H1 (cell line): ENCODE results near the gene SIX1. TPM values are rescaled to one million over a fixed set of nuclear protein-coding genes. Genes with fewer than 3 reads are reported as not detected.

Experiments used
- CTCF ChIA-PET: fragments of 300-600 bp; sonication (Branson Sonifier 250); formaldehyde crosslinking; loops from one replicate; lab custom pipeline; 2021; ENCODE audit not compliant: partially characterized antibody; lab: Charles Lee
- POLR2A ChIA-PET: fragments of 300-600 bp; sonication (Branson Sonifier 250); formaldehyde crosslinking; loops from one replicate; lab custom pipeline; 2021; ENCODE audit warnings: inconsistent platforms; ENCODE audit not compliant: partially characterized antibody; lab: Charles Lee
- DNase-seq, 2 experiments: peaks; one replicate each; pipeline versions ENCODE4 v3.0.0 to v3.0.0-alpha.2; 2010 to 2022; ENCODE audit warnings: low spot score in 2 of 2, low read depth in 1 of 2, mixed read lengths in 1 of 2
- FAIRE-seq: peaks from 2 replicates; lab custom pipeline; 2011; peaks lifted over from hg19 to GRCh38; lab: Jason Lieb, UNC
- H2AFZ ChIP-seq: 2 replicates; pipeline ENCODE4 v1.8.1; 2012; ENCODE audit warnings: low read length, inconsistent platforms
- H2AK5ac ChIP-seq: 2 replicates; pipeline ENCODE4 v1.6.1; 2013; ENCODE audit warnings: low read depth, low read length
- H2BK120ac ChIP-seq: replicated peaks from 2 replicates; pipeline ENCODE3; 2013; ENCODE audit warnings: low read depth, low read length, inconsistent platforms
- H2BK12ac ChIP-seq: 2 replicates; pipeline ENCODE4 v1.6.1; 2013; ENCODE audit warnings: low read depth, low read length
- H2BK15ac ChIP-seq: 2 replicates; pipeline ENCODE4 v1.6.1; 2013; ENCODE audit warnings: low read length
- H2BK20ac ChIP-seq: 2 replicates; pipeline ENCODE4 v1.6.1; 2013; ENCODE audit warnings: low read length
- H2BK5ac ChIP-seq: 2 replicates; pipeline ENCODE4 v1.6.1; 2013; ENCODE audit warnings: low read depth, low read length
- H3K14ac ChIP-seq: 2 replicates; pipeline ENCODE4 v1.6.1; 2013; ENCODE audit warnings: inconsistent platforms; ENCODE audit not compliant: insufficient read length
- H3K18ac ChIP-seq: 2 replicates; pipeline ENCODE4 v1.6.1; 2013; ENCODE audit warnings: low read length; ENCODE audit errors: extremely low read depth
- H3K23ac ChIP-seq: 2 replicates; pipeline ENCODE4 v1.6.1; 2013; ENCODE audit warnings: inconsistent platforms; ENCODE audit not compliant: insufficient read length
- H3K23me2 ChIP-seq: 2 replicates; pipeline ENCODE4 v1.6.1; 2013; ENCODE audit warnings: low read depth, low read length
- H3K27ac ChIP-seq: 2 replicates; pipeline ENCODE4 v1.6.1; 2011; ENCODE audit warnings: low read depth, low read length, inconsistent platforms
- H3K27me3 ChIP-seq, 4 experiments: replicated peaks in 1 of 4; 1 replicate in 1 of 4; 2 replicates in 3 of 4; pipeline versions ENCODE4 v1.6.1 to v1.8.1; 2011 to 2013; ENCODE audit warnings: low read length in 3 of 4, mild to moderate bottlenecking in 3 of 4, inconsistent platforms in 2 of 4, mixed read lengths in 2 of 4, moderate library complexity in 1 of 4; ENCODE audit not compliant: control insufficient read depth in 3 of 4, insufficient read depth in 3 of 4; ENCODE audit errors: extremely low read depth in 1 of 4
- H3K36me3 ChIP-seq, 4 experiments: 2 replicates each; pipeline versions ENCODE4 v1.6.1 to v1.8.1; 2011 to 2013; ENCODE audit warnings: mild to moderate bottlenecking in 4 of 4, low read length in 3 of 4, moderate library complexity in 2 of 4, control low read depth in 1 of 4, inconsistent platforms in 1 of 4; ENCODE audit not compliant: insufficient read depth in 4 of 4, control insufficient read depth in 2 of 4
- H3K4ac ChIP-seq: replicated peaks from 2 replicates; pipeline ENCODE3; 2013; ENCODE audit warnings: low read length, low read depth, mixed read lengths, inconsistent platforms; ENCODE audit not compliant: insufficient read length
- H3K4me1 ChIP-seq, 4 experiments: replicated peaks in 1 of 4; 1 replicate in 1 of 4; 2 replicates in 3 of 4; pipeline versions ENCODE4 v1.6.1 to v1.8.1; 2011 to 2013; ENCODE audit warnings: low read length in 3 of 4, inconsistent platforms in 2 of 4, mixed read lengths in 1 of 4; ENCODE audit not compliant: insufficient read depth in 4 of 4, control insufficient read depth in 3 of 4
- H3K4me2 ChIP-seq, 2 experiments: 2 replicates each; pipeline versions ENCODE4 v1.6.1 to v1.8.1; 2011 to 2013; ENCODE audit warnings: low read depth in 2 of 2, low read length in 2 of 2, control low read depth in 1 of 2, inconsistent platforms in 1 of 2, mild to moderate bottlenecking in 1 of 2; ENCODE audit not compliant: insufficient read depth in 1 of 2
- H3K4me3 ChIP-seq, 4 experiments: fragments of 200-600, 300-600 bp in 1 of 4; sonication (generic), shearing (Covaris generic), sonication (Bioruptor Twin) in 1 of 4; 2 replicates each; pipeline versions ENCODE4 v1.5.1 to v1.8.1; 2011 to 2016; ENCODE audit warnings: low read length in 4 of 4, low read depth in 3 of 4, control low read depth in 2 of 4, inconsistent platforms in 2 of 4, mild to moderate bottlenecking in 2 of 4, mixed read lengths in 1 of 4, moderate library complexity in 1 of 4; ENCODE audit not compliant: insufficient read depth in 2 of 4; ENCODE audit errors: extremely low read depth in 1 of 4
- H3K56ac ChIP-seq: replicated peaks from 2 replicates; pipeline ENCODE3; 2013; ENCODE audit warnings: low read depth, mild to moderate bottlenecking, mixed read lengths, low read length, inconsistent platforms; ENCODE audit not compliant: insufficient read length
- H3K79me1 ChIP-seq: 2 replicates; pipeline ENCODE4 v1.6.1; 2013; ENCODE audit warnings: low read depth, low read length, control low read depth
- H3K79me2 ChIP-seq, 2 experiments: 2 replicates each; pipeline versions ENCODE4 v1.6.1 to v1.8.1; 2012 to 2013; ENCODE audit warnings: low read length in 2 of 2, mild to moderate bottlenecking in 2 of 2, inconsistent platforms in 1 of 2; ENCODE audit not compliant: insufficient read depth in 2 of 2, control insufficient read depth in 1 of 2
- H3K9ac ChIP-seq, 4 experiments: replicated peaks in 1 of 4; 1 replicate in 1 of 4; 2 replicates in 3 of 4; pipeline versions ENCODE4 v1.6.1 to v1.8.1; 2011 to 2013; ENCODE audit warnings: low read depth in 3 of 4, low read length in 3 of 4, control low read depth in 2 of 4, mild to moderate bottlenecking in 2 of 4, moderate library complexity in 2 of 4, inconsistent platforms in 1 of 4; ENCODE audit errors: extremely low read depth in 1 of 4
- H3K9me3 ChIP-seq, 2 experiments: 2 replicates each; pipeline versions ENCODE4 v1.6.1 to v1.8.1; 2012 to 2013; ENCODE audit warnings: mild to moderate bottlenecking in 2 of 2, moderate library complexity in 2 of 2, control low read depth in 1 of 2, inconsistent platforms in 1 of 2, low read depth in 1 of 2, low read length in 1 of 2, mixed read lengths in 1 of 2; ENCODE audit not compliant: insufficient read depth in 2 of 2
- H4K20me1 ChIP-seq, 2 experiments: replicated peaks in 1 of 2; 2 replicates each; pipeline versions ENCODE3 to v1.8.1; 2011 to 2013; ENCODE audit warnings: inconsistent platforms in 2 of 2, low read length in 2 of 2, mild to moderate bottlenecking in 1 of 2; ENCODE audit not compliant: insufficient read depth in 2 of 2, control insufficient read depth in 1 of 2
- H4K5ac ChIP-seq: 2 replicates; pipeline ENCODE4 v1.6.1; 2013; ENCODE audit warnings: low read length, low read depth, mixed read lengths, inconsistent platforms; ENCODE audit not compliant: insufficient read length
- H4K8ac ChIP-seq: 2 replicates; pipeline ENCODE4 v1.8.0; 2013; ENCODE audit warnings: mild to moderate bottlenecking, moderate library complexity, low read length, inconsistent platforms; ENCODE audit not compliant: insufficient read depth; ENCODE audit errors: extremely low read depth
- H4K91ac ChIP-seq: replicated peaks from 2 replicates; pipeline ENCODE3; 2013; ENCODE audit warnings: low read length, mixed read lengths, inconsistent platforms; ENCODE audit not compliant: insufficient read length
- ASH2L ChIP-seq: fragments of 200-600, 300-600 bp; sonication (generic); IDR thresholded peaks from one replicate; pipeline ENCODE4 v1.7.1; 2017; ENCODE audit warnings: low read length
- EGR1 ChIP-seq: IDR thresholded peaks from 2 replicates; pipeline ENCODE4 v1.6.1; 2011; ENCODE audit warnings: low read depth, low read length, borderline replicate concordance
- GABPA ChIP-seq: IDR thresholded peaks from 2 replicates; pipeline ENCODE4 v1.6.1; 2011; ENCODE audit warnings: mild to moderate bottlenecking, low read length, moderate library complexity, borderline replicate concordance; ENCODE audit not compliant: insufficient read depth
- JUN ChIP-seq: IDR thresholded peaks from 2 replicates; pipeline ENCODE4 v1.6.1; 2011; ENCODE audit warnings: low read depth, mild to moderate bottlenecking, improper control_type of control experiment, low read length
- NRF1 ChIP-seq: IDR thresholded peaks from 2 replicates; pipeline ENCODE4 v1.6.1; 2011; ENCODE audit warnings: mild to moderate bottlenecking, low read depth, low read length, improper control_type of control experiment
- SP1 ChIP-seq: IDR thresholded peaks from 2 replicates; pipeline ENCODE4 v1.6.1; 2011; ENCODE audit warnings: low read depth, low read length
- SUZ12 ChIP-seq: fragments of 200-600 bp; sonication (generic); IDR thresholded peaks from 2 replicates; pipeline ENCODE4 v1.6.1; 2012; ENCODE audit warnings: mild to moderate bottlenecking, inconsistent platforms, low read length, moderate library complexity, mixed read lengths
- TBP ChIP-seq: IDR thresholded peaks from 2 replicates; pipeline ENCODE4 v1.6.1; 2011; ENCODE audit warnings: low read depth, low read length, improper control_type of control experiment
- YY1 ChIP-seq: IDR thresholded peaks from 2 replicates; pipeline ENCODE4 v1.6.1; 2011; ENCODE audit warnings: low read depth, mild to moderate bottlenecking, low read length
- WGBS, 2 experiments: shearing (Covaris generic) in 1 of 2; methylation state at CpG; one replicate each; pipeline versions ENCODE4 v1.1.6 to v1.1.7; 2013 to 2015; ENCODE audit warnings: low lambda C conversion rate in 2 of 2, mixed read lengths in 2 of 2, inconsistent platforms in 1 of 2, low coverage in 1 of 2, missing lambda C conversion rate in 1 of 2; ENCODE audit not compliant: insufficient replicate concordance in 2 of 2, insufficient coverage in 1 of 2, insufficient read length in 1 of 2; ENCODE audit errors: extremely low coverage in 1 of 2, missing lambda C conversion rate in 1 of 2; 5-methylcytosine and 5-hydroxymethylcytosine counted together
- polyA plus RNA-seq, 7 experiments: library from polyadenylated mRNA; depleted of rRNA in 3 of 7; stranded (reverse) in 5 of 7; unstranded in 2 of 7; fragments of >200 nt in 5 of 7; fragments of 200-250 nt in 2 of 7; gene quantifications; 1 replicate in 5 of 7; 2 replicates in 1 of 7; 4 replicates in 1 of 7; pipeline versions ENCODE4 v1.2.1 to v1.2.3, GENCODE V29; 2011 to 2013; ENCODE audit warnings: missing spikeins in 2 of 7, mixed read lengths in 2 of 7
- total RNA-seq: library from RNA; stranded (reverse); fragmentation: NEBNext Ultra II Directional; extraction: Animal tissue kit (Norgen Biotek cat#: 25700); gene quantifications from 2 replicates; pipeline ENCODE4 v1.2.1, GENCODE V29; 2021

Gene SIX1
- total and polyA plus RNA-seq, 2 of the 8 experiments (the other 6 are each of a cell fraction or from before 2014, with no cell fraction given) = 0.03 to 0.69 TPM

DNA sequence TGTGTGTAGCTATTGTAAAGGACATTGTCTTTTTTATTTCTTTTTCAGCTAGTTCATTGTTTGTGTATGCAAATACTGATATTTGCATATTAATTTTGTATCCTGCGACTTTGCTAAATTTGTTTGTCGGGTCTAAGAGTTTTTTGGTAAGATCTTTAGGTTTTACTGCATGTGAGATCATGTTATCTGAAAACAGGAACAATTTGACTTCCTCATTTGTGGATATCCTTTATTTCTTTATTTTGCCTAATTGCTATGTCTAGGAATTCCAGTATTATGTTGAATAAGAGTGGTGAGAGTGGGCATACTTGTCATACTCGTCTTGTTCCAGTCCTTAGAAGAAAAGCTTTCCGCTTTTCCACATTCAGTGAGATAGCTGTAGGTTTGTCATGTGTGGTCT, 46.0 kb upstream of the SIX1 start:
- no peak for TF ChIP-seq JUN
- TF ChIP-seq SUZ12 = no peak
- no peak for TF ChIP-seq TBP
- TF ChIP-seq GABPA = no peak
- TF ChIP-seq YY1 = no peak
- no peak for TF ChIP-seq SP1
- no peak for TF ChIP-seq EGR1
- no peak for TF ChIP-seq NRF1
- no peak for TF ChIP-seq ASH2L
- TF ChIP-seq, all 59 proteins: peak for 0
- Histone ChIP-seq H3K4me3 (no peak overlapping the region), H2BK12ac (no peak overlapping the region), H3K36me3 (no peaks in the 10 kb centered on the region), H3K18ac (no peak overlapping the region), H2BK5ac (no peak overlapping the region), H3K23me2 (no peaks in the 10 kb centered on the region), H2AK5ac (no peak overlapping the region), H3K27ac (no peak overlapping the region), H3K14ac (no peak overlapping the region), H3K27me3 (no peaks in the 10 kb centered on the region), H3K56ac (no peak overlapping the region), H3K79me1 (no peaks in the 10 kb centered on the region), H2BK120ac (no peak overlapping the region), H4K5ac (no peak overlapping the region), H3K9ac (no peak overlapping the region), H3K4ac (no peak overlapping the region), H3K79me2 (no peaks in the 10 kb centered on the region), H2BK20ac (no peak overlapping the region), H2BK15ac (no peak overlapping the region), H3K23ac (no peak overlapping the region), H3K4me1 (no peaks in the 10 kb centered on the region), H4K8ac (no peak overlapping the region), H4K20me1 (no peaks in the 10 kb centered on the region), H4K91ac (no peak overlapping the region), H2AFZ (no peak overlapping the region), H3K9me3 (peaks cover 0 to 3% of the 10 kb centered on the region in 2 experiments; a peak in 1 of 4 replicates), H3K4me2 (no peak overlapping the region)
- ChIA-PET POLR2A (no interaction called here), CTCF (interaction anchor here (0.6 kb wide), 1 partner anchor 171 kb away, joined by 3 read pairs; no protein-coding TSS in a partner anchor)
- 87% methylated on average over 4 of the region's 4 CpGs; no CpG with 5 or more reads in 1 of the 2 experiments for WGBS, 2 experiments
- DNase-seq (no peak), FAIRE-seq (no peak)
